HFF-Myc (cell line): ENCODE data around the gene CPHXL2.

Experiments used
- DNase-seq: peaks from one replicate; pipeline ENCODE4 v3.0.0-alpha.2; 2011; ENCODE audit warnings: low read depth; ENCODE audit errors: extremely low read depth
- H3K4me3 ChIP-seq: replicated peaks from 2 replicates; pipeline ENCODE4 v1.5.1; 2011; ENCODE audit warnings: low read depth, mild to moderate bottlenecking, control low read depth, low read length
- TF ChIP-seq, protein P1 (sequence below): IDR thresholded peaks from 2 replicates; pipeline ENCODE4 v1.5.1; 2012; ENCODE audit warnings: mild to moderate bottlenecking, low read depth, low read length, control low read depth; ENCODE audit errors: missing control alignments

CPHXL2 gene

DNA sequence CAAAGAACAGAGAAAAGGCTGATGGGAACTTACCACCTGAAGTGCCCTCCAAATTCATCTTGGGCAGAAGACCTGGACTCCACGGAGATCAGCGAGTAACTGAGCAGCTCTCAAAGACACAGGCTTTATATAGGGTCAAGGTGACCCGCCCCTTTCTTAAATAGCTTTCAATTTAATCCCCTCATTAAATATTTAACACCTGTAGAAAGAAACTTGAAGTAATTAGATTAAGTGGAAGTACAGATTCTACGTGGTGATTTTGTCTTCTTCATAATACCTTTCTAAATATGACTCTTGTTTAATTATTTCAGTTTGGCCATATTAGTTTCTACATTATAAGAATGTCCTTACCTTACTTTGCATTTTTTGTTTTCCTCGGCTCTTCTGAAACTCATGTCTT lies 24.6 kb upstream of the CPHXL2 start, which contains the start of gene DUXB:
Gene DUXB, minus strand, starts transcription at position 101 of the 400 bp plus-strand sequence. Its CDS starts 43 bp downstream, at position 58.
- no peak for DNase-seq
- TF ChIP-seq, protein P1, sequence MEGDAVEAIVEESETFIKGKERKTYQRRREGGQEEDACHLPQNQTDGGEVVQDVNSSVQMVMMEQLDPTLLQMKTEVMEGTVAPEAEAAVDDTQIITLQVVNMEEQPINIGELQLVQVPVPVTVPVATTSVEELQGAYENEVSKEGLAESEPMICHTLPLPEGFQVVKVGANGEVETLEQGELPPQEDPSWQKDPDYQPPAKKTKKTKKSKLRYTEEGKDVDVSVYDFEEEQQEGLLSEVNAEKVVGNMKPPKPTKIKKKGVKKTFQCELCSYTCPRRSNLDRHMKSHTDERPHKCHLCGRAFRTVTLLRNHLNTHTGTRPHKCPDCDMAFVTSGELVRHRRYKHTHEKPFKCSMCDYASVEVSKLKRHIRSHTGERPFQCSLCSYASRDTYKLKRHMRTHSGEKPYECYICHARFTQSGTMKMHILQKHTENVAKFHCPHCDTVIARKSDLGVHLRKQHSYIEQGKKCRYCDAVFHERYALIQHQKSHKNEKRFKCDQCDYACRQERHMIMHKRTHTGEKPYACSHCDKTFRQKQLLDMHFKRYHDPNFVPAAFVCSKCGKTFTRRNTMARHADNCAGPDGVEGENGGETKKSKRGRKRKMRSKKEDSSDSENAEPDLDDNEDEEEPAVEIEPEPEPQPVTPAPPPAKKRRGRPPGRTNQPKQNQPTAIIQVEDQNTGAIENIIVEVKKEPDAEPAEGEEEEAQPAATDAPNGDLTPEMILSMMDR = no peak
- no peak within 1 kb of the TSS for H3K4me3 ChIP-seq

DNA sequence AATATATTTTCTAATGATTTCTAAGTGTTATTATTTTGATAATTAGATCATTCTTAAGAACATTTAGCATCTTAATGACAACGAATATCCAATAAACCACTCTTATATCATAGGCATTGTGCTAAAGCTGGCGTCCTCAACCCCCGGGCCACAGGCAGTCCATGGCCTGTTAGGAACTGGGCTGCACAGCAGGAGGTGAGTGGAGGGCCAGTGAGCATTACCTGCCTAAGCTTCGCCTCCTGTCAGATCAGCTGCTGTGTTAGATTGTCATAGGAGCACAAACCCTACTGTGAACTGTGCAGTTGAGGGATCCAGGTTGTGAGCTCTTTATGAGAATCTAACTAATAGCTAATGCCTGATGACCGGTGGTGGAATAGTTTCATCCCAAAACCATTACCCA lies 20.8 kb upstream of the CPHXL2 start:
- no peak for DNase-seq
- TF ChIP-seq, protein P1 = no peak
- no peak overlapping the region for H3K4me3 ChIP-seq

DNA sequence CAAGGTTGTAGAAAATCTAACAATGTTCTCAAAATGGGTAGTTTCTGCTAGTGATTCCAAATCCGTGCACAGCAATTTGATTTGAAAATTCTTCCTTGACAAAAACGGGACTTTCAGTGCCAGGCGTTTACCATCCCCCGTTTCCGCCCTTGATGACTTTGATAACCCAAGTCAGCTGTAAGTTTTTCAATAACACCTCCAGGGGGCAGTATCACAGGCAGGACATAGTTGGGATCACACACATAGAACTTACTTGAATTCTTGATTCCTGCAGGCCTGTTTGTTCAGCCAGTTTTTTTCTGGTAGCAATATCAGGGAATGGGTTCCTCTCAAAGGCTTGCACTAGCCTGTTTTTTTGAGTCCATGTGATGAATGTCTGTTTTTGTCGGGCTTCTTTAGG lies 18.9 kb upstream of the CPHXL2 start:
- H3K4me3 ChIP-seq = no peak overlapping the region
- DNase-seq = no peak
- TF ChIP-seq, protein P1 = peak; percentile 34

DNA sequence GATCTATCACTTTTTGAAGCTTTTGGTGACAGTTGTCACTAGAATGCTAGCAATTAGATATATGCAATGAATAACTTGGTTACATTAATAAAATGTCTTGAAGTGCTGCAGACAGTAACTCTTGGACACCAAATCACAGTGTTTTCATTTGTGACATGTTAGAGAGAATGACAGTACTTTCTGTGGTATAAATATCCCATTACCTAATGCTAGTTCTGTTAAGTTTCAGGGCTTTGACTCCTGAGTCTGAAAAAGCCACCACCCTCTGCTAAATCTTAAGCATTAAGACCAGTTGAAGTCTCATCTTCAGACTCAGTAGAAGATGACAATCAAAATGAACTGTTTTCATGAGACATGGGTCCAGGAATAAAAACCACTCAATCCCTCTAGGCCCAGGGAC lies 10.6 kb upstream of the CPHXL2 start:
- TF ChIP-seq, protein P1 = no peak
- DNase-seq = no peak
- H3K4me3 ChIP-seq = no peak overlapping the region

DNA sequence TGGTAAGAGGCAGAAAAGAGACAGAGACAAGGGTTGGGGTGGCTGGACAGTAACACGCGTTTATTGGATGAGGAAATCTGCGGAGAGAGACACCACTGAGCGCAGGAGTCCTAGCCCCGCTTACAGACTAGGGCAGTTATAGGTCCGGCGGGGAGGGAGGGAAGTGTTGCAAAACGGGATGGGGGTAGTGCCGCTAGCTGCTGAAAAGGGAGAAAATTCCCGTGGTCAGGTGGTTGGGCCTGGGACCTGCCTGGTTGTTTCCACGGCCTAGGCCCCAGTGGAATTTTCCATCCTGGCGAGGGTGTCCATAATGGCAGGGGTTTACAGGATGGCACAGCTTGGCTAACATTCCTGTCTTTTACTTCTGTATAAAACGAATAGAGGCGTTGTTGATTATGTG lies 5.5 kb upstream of the CPHXL2 start:
- H3K4me3 ChIP-seq = no peak overlapping the region
- TF ChIP-seq, protein P1 = no peak
- DNase-seq = no peak

DNA sequence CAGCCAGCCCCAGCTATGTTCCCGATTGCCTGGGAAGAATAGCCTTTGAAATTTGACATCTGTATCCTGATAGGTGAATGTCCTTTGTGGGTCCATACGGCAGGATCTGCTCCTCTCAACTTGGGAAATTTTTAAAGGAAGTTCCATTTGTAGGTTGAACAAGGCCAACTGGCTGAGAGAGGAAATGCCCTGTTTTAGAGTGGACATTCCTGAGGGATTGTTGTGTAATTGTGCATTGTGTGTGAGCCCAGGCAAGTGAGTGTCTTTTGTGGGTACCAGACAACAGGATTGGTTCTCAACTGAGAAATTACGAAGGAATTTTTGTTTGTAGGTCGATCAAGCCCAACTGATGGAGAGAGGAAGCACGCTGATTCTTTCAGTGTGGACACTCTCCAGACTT lies 2.6 kb upstream of the CPHXL2 start:
- TF ChIP-seq, protein P1 = no peak
- no peak for DNase-seq
- no peak overlapping the region for H3K4me3 ChIP-seq

DNA sequence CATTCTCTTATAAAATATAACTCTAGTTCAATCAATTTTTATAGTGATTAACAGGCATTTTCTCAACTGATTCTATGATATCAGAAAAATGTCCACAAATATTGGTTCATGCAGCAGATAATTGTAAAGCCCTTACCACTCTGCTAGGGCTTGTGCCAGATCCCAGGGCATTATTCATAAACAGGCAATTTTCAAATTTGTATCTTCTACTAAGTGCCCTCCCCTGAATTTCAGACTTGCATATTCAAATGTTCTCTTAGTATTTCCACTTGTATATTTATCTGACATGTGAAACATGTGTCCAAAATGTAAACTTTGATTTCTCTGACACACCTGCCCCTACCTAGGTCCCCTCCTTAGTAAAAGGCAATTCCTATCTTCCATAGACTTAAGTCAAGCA lies 9.3 kb downstream of the CPHXL2 start:
- DNase-seq = no peak
- H3K4me3 ChIP-seq = no peak overlapping the region
- TF ChIP-seq, protein P1 = no peak
